Spleen (tissue), 7 donors: ENCODE measurements around the gene MXD1.
"Not testable (repeated sequence)": the region's sequence is repeated elsewhere in the genome, so short reads cannot be mapped to it uniquely, and the experiment has no call there.

ENCODE experiments used
- CTCF ChIP-seq, 11 experiments: fragments of 200-600 bp in 7 of 11; fragments of 450-650 bp in 4 of 11; sonication (generic) in 4 of 11; IDR thresholded peaks in 8 of 11; conservative IDR thresholded peaks in 3 of 11; 1 replicate in 7 of 11; 2 replicates in 4 of 11; pipeline versions ENCODE4 v1.4.0 to v1.8.0; 2016 to 2021; ENCODE audit warnings: antibody characterized with exemption in 11 of 11, inconsistent platforms in 4 of 11, mild to moderate bottlenecking in 1 of 11
- POLR2A ChIP-seq, 3 donors: fragments of 450-650 bp; IDR thresholded peaks; one replicate each; pipeline ENCODE4 v1.5.1; 2017; ENCODE audit warnings: antibody characterized with exemption in 3 of 3, mild to moderate bottlenecking in 1 of 3
- POLR2AphosphoS5 ChIP-seq, 3 donors: sonication (generic); formaldehyde crosslinking; IDR thresholded peaks; one replicate each; pipeline ENCODE4 v1.5.1; 2017; ENCODE audit warnings: antibody characterized with exemption in 3 of 3
- donor health status: DM: no; HTN: no; CAD: no; lungs with moderate emphysema.
- donor health status: DM: no; HTN: no; CAD: no.
- donor health status: DM: no; HTN: no; CAD: no.

- not testable (repeated sequence) for TF ChIP-seq CTCF (IDR thresholded peaks at IDR 0.05 in 8 of 11, conservative IDR thresholded peaks at IDR 0.05 in 3 of 11); POLR2AphosphoS5 (IDR thresholded peaks at IDR 0.05); POLR2A (IDR thresholded peaks at IDR 0.05)
These were observed 22.0 kb upstream of the MXD1 start for GRCh38 chr2:69892838-69893424.
